Bronchial epithelial cell (primary cell): ENCODE results near the gene USH2A. TPM values are rescaled to one million over a fixed set of nuclear protein-coding genes. Genes with fewer than 3 reads are reported as not detected.

Experiments used
- DNase-seq: peaks from one replicate; pipeline ENCODE4 v3.0.0-alpha.2; 2010; ENCODE audit warnings: low read depth
- FAIRE-seq: peaks from 2 replicates; lab custom pipeline; 2011; peaks lifted over from hg19 to GRCh38; lab: Jason Lieb, UNC
- H3K27me3 ChIP-seq: 2 replicates; pipeline ENCODE4 v1.5.1; 2011; ENCODE audit warnings: low read length; ENCODE audit not compliant: control insufficient read depth, insufficient read depth
- H3K36me3 ChIP-seq: 2 replicates; pipeline ENCODE4 v1.5.1; 2011; ENCODE audit warnings: low read length; ENCODE audit not compliant: control insufficient read depth, insufficient read depth
- H3K4me3 ChIP-seq: 2 replicates; pipeline ENCODE4 v1.5.1; 2011; ENCODE audit warnings: mild to moderate bottlenecking, low read depth, low read length, control low read depth
- CTCF ChIP-seq: IDR thresholded peaks from 2 replicates; pipeline ENCODE4 v1.5.1; 2011; ENCODE audit warnings: mild to moderate bottlenecking, moderate library complexity, low read length, control low read depth, inconsistent platforms; ENCODE audit not compliant: insufficient read depth, severe bottlenecking
- total RNA-seq: library from RNA; depleted of rRNA; stranded (reverse); fragments of >200 nt; gene quantifications from 2 replicates; pipeline ENCODE4 v1.2.1, GENCODE V29; 2014

The USH2A gene
- total RNA-seq, 1 donor from 2014 or later = not detected

- FAIRE-seq (no peak), DNase-seq (no peak)
- Histone ChIP-seq H3K36me3 (no peaks in the 10 kb centered on the region), H3K27me3 (peaks cover 1% of the 10 kb centered on the region), H3K4me3 (no peak overlapping the region)
- TF ChIP-seq CTCF = no peak
Measured at GRCh38 chr1:216186816-216187215, 236.4 kb downstream of the USH2A start.

GRCh38 chr1:216186141-216186540 is 237.1 kb downstream of the USH2A start:
- Histone ChIP-seq H3K27me3 (peaks cover 1% of the 10 kb centered on the region), H3K36me3 (no peaks in the 10 kb centered on the region), H3K4me3 (no peak overlapping the region)
- FAIRE-seq (no peak), DNase-seq (no peak)
- TF ChIP-seq CTCF = no peak

- H3K4me3 ChIP-seq = no peak overlapping the region
- no peaks in the 10 kb centered on the region for H3K36me3 ChIP-seq
- no peak for FAIRE-seq
Measured at GRCh38 chr1:216184126-216184680, 239.0 kb downstream of the USH2A start.

GRCh38 chr1:216183454-216183853 is 239.8 kb downstream of the USH2A start:
- DNase-seq (peak; percentile 17), FAIRE-seq (no peak)
- no peak for TF ChIP-seq CTCF
- no peaks in the 10 kb centered on the region for H3K36me3 ChIP-seq
- H3K27me3 ChIP-seq = peaks cover 1% of the 10 kb centered on the region
- H3K4me3 ChIP-seq = no peak overlapping the region

More at GRCh38 chr1:216184126-216184680, 239.0 kb downstream of the USH2A start:
- DNase-seq = no peak
- peaks cover 1% of the 10 kb centered on the region for H3K27me3 ChIP-seq
- no peak for TF ChIP-seq CTCF

GRCh38 chr1:216183007-216183406 is 240.2 kb downstream of the USH2A start:
- H3K36me3 ChIP-seq = no peaks in the 10 kb centered on the region
- H3K4me3 ChIP-seq = no peak overlapping the region
- no peak for TF ChIP-seq CTCF
- H3K27me3 ChIP-seq = peaks cover 1% of the 10 kb centered on the region
- DNase-seq (peak; percentile 63), FAIRE-seq (no peak)

- H3K4me3 ChIP-seq = no peak overlapping the region
- FAIRE-seq = no peak
- DNase-seq = no peak
- no peaks in the 10 kb centered on the region for H3K36me3 ChIP-seq
- no peak for TF ChIP-seq CTCF
- H3K27me3 ChIP-seq = peaks cover 1% of the 10 kb centered on the region
Measured at GRCh38 chr1:216181590-216181989, 241.7 kb downstream of the USH2A start.
